GM12878 (cell line): ENCODE measurements around the gene PCCA. TPM values are rescaled to one million over a fixed set of nuclear protein-coding genes. Genes with fewer than 3 reads are reported as not detected.

ENCODE experiments used
- ATAC-seq: fragments of 200-7000 bp; cut with Tn5 transposase; 3 replicates; pipeline ENCODE4 v1.9.1; 2020; ENCODE audit warnings: mild to moderate bottlenecking, moderate library complexity
- BruUV-seq: library from RNA; stranded (reverse); fragments of 400-500 nt; replicated peaks from 2 replicates; lab custom pipeline; 2021; lab: Mats Ljungman, UMichigan
- CTCF ChIA-PET: fragments of 300-600 bp; sonication (Branson Sonifier 250); formaldehyde crosslinking; extraction: SDS; loops from one replicate; lab custom pipeline; 2021; ENCODE audit warnings: inconsistent platforms; lab: Yijun Ruan, JAX
- POLR2A ChIA-PET: fragments of 350-600 bp; formaldehyde crosslinking; extraction: SDS; loops from one replicate; lab custom pipeline; 2021; ENCODE audit warnings: inconsistent platforms; lab: Charles Lee
- RAD21 ChIA-PET: fragments of 300-600 bp; sonication (Branson Sonifier 250); formaldehyde crosslinking; loops from one replicate; lab custom pipeline; 2023; ENCODE audit warnings: antibody characterized with exemption; ENCODE audit not compliant: unreplicated experiment; lab: Charles Lee
- SMC1A ChIA-PET: fragments of 300-600 bp; sonication (Branson Sonifier 250); formaldehyde crosslinking; loops from one replicate; lab custom pipeline; 2023; ENCODE audit not compliant: unreplicated experiment, uncharacterized antibody; lab: Charles Lee
- DNase-seq: peaks from one replicate; pipeline ENCODE4 v3.0.0-alpha.2; 2011; ENCODE audit warnings: low read depth, low spot score
- FAIRE-seq: peaks from 3 replicates; lab custom pipeline; 2011; peaks lifted over from hg19 to GRCh38; lab: Jason Lieb, UNC
- H2AFZ ChIP-seq: 2 replicates; pipeline ENCODE4 v1.6.0; 2011; ENCODE audit warnings: low read depth, low read length, control low read depth; ENCODE audit not compliant: control insufficient read depth
- H3K27ac ChIP-seq: 2 replicates; pipeline ENCODE4 v1.5.1; 2011; ENCODE audit warnings: control low read depth; ENCODE audit not compliant: control insufficient read depth, insufficient read depth
- H3K27me3 ChIP-seq, 2 experiments: replicated peaks in 1 of 2; 2 replicates each; pipeline versions ENCODE4 v1.6.0 to v1.6.1; 2011; ENCODE audit warnings: low read length in 1 of 2; ENCODE audit not compliant: control insufficient read depth in 2 of 2, insufficient read depth in 2 of 2
- H3K36me3 ChIP-seq, 2 experiments: 2 replicates each; pipeline ENCODE4 v1.5.1; 2011; ENCODE audit warnings: low read length in 1 of 2; ENCODE audit not compliant: control insufficient read depth in 2 of 2, insufficient read depth in 2 of 2
- H3K4me1 ChIP-seq: 2 replicates; pipeline ENCODE4 v1.6.1; 2011; ENCODE audit warnings: mild to moderate bottlenecking, low read length, moderate library complexity, mixed read lengths; ENCODE audit not compliant: control insufficient read depth, insufficient read depth
- H3K4me2 ChIP-seq: 2 replicates; pipeline ENCODE4 v1.6.0; 2011; ENCODE audit warnings: control low read depth; ENCODE audit not compliant: control insufficient read depth, insufficient read depth
- H3K4me3 ChIP-seq: fragments of 200-600 bp; sonication (generic); 2 replicates; pipeline ENCODE4 v1.5.1; 2016
- H3K79me2 ChIP-seq: 2 replicates; pipeline ENCODE4 v1.6.0; 2011; ENCODE audit warnings: low read length; ENCODE audit not compliant: control insufficient read depth, insufficient read depth
- H3K9ac ChIP-seq: 2 replicates; pipeline ENCODE4 v1.8.0; 2011; ENCODE audit warnings: low read length, control low read depth, mixed read lengths; ENCODE audit not compliant: control insufficient read depth, insufficient read depth
- H3K9me3 ChIP-seq: replicated peaks from 3 replicates; pipeline ENCODE4 v1.5.1; 2011; ENCODE audit warnings: mild to moderate bottlenecking, low read length; ENCODE audit not compliant: control insufficient read depth, insufficient read depth
- H4K20me1 ChIP-seq: 2 replicates; pipeline ENCODE4 v1.6.0; 2011; ENCODE audit not compliant: control insufficient read depth, insufficient read depth
- JUNB ChIP-seq: IDR thresholded peaks from 2 replicates; pipeline ENCODE4 v1.6.1; 2016; ENCODE audit warnings: antibody characterized with exemption, mild to moderate bottlenecking
- POLR2AphosphoS2 ChIP-seq: IDR thresholded peaks from 2 replicates; pipeline ENCODE4 v1.6.1; 2011; ENCODE audit warnings: low read depth, mild to moderate bottlenecking, low read length, improper control_type of control experiment, moderate library complexity
- SKIL ChIP-seq: fragments of 450-650 bp; IDR thresholded peaks from 2 replicates; pipeline ENCODE4 v1.6.1; 2017; ENCODE audit warnings: mild to moderate bottlenecking, low read depth, inconsistent platforms; ENCODE audit not compliant: poor library complexity, severe bottlenecking
- SMC3 ChIP-seq: IDR thresholded peaks from 2 replicates; pipeline ENCODE4 v1.6.1; 2011; ENCODE audit warnings: low read length, improper control_type of control experiment, borderline replicate concordance
- STAT3 ChIP-seq: IDR thresholded peaks from 2 replicates; pipeline ENCODE4 v1.6.1; 2011; ENCODE audit warnings: low read depth, low read length, improper control_type of control experiment
- ZNF207 ChIP-seq: fragments of 450-650 bp; IDR thresholded peaks from 2 replicates; pipeline ENCODE4 v1.6.1; 2014; ENCODE audit warnings: antibody characterized with exemption, mild to moderate bottlenecking, borderline replicate concordance
- ZNF217 ChIP-seq: fragments of 450-650 bp; IDR thresholded peaks from 2 replicates; pipeline ENCODE4 v1.6.1; 2017; ENCODE audit warnings: antibody characterized with exemption, mild to moderate bottlenecking
- ZNF622 ChIP-seq: fragments of 450-650 bp; IDR thresholded peaks from 2 replicates; pipeline ENCODE4 v1.6.1; 2017; ENCODE audit warnings: mild to moderate bottlenecking, inconsistent platforms
- ZZZ3 ChIP-seq: IDR thresholded peaks from 2 replicates; pipeline ENCODE4 v1.6.1; 2011; ENCODE audit warnings: low read depth; ENCODE audit not compliant: control insufficient read depth, insufficient read length
- WGBS: methylation state at CpG from one replicate; pipeline ENCODE4 v1.1.6; 2016; ENCODE audit warnings: low lambda C conversion rate; ENCODE audit not compliant: insufficient replicate concordance, insufficient coverage; ENCODE audit errors: missing lambda C conversion rate; 5-methylcytosine and 5-hydroxymethylcytosine counted together
- in situ Hi-C: fragments of 300-500 bp; cut with MboI; formaldehyde crosslinking; loops from 9 replicates; pipeline ENCODE4 v1.14.3; 2018; ENCODE audit warnings: mixed read lengths
- intact Hi-C: fragments of 100-400 bp; cut with micrococcal nuclease; formaldehyde crosslinking; loops from one replicate; pipeline ENCODE4 v1.14.2; 2022; ENCODE audit not compliant: unreplicated experiment
- polyA plus RNA-seq, 11 experiments: library from polyadenylated mRNA; depleted of rRNA in 4 of 11; unstranded in 6 of 11; stranded (reverse) in 5 of 11; fragments of >200 nt; fragmentation: Nextera tagmentation in 4 of 11; fragmentation: Illumina TruSeq in 1 of 11; extraction: Ambion mirVana in 4 of 11; extraction: Trizol in 1 of 11; gene quantifications; 1 replicate in 1 of 11; 2 replicates in 10 of 11; pipeline versions ENCODE4 v1.2.1 to v1.2.3, GENCODE V29; 2011 to 2016; ENCODE audit warnings: inconsistent platforms in 2 of 11, missing spikeins in 2 of 11, low read depth in 1 of 11
- total RNA-seq, 4 experiments: library from RNA; depleted of rRNA in 3 of 4; stranded (reverse); fragments of >200 nt in 3 of 4; fragmentation: Illumina TruSeq in 1 of 4; extraction: Trizol in 1 of 4; gene quantifications; 2 replicates each; pipeline versions ENCODE4 v1.2.1 to v1.2.3, GENCODE V29; 2013 to 2021

PCCA gene
- total and polyA plus RNA-seq, 10 of the 15 experiments (the other 5 are each of a cell fraction or from before 2014, with no cell fraction given), result 5.9 to 18.2 (median 12.4) TPM

- in situ Hi-C loops (no loop called here), intact Hi-C loops (no loop called here)
- Histone ChIP-seq H3K27me3 (no peaks in the 10 kb centered on the region), H3K79me2 (no peaks in the 10 kb centered on the region), H3K9me3 (no peaks in the 10 kb centered on the region), H3K36me3 (peaks cover 0 to 2% of the 10 kb centered on the region in 2 experiments; a peak in 2 of 4 replicates), H3K4me2 (no peak overlapping the region), H3K27ac (no peak overlapping the region), H2AFZ (no peak overlapping the region), H3K4me1 (no peaks in the 10 kb centered on the region), H3K9ac (no peak overlapping the region), H4K20me1 (no peaks in the 10 kb centered on the region), H3K4me3 (no peak overlapping the region)
- WGBS, result 88% methylated on average over 9 of the region's 9 CpGs
- ChIA-PET SMC1A (no interaction called here), RAD21 (no interaction called here), CTCF (no interaction called here), POLR2A (no interaction called here)
- no TSS peak for BruUV-seq
- ATAC-seq (no peak), FAIRE-seq (no peak), DNase-seq (no peak)
- TF ChIP-seq POLR2AphosphoS2 (no peak), ZNF622 (no peak), ZNF217 (no peak), ZNF207 (no peak), SKIL (no peak), STAT3 (no peak), JUNB (no peak), SMC3 (no peak), ZZZ3 (no peak)
These were observed 439.5 kb downstream of the PCCA start for GRCh38 chr13:100528353-100528752.
